HCT116 (cell line): Measurements from ENCODE around the gene SLC51A. TPM values are rescaled to one million over a fixed set of nuclear protein-coding genes. Genes with fewer than 3 reads are reported as not detected.

Experiments used
- ATAC-seq: fragments of 200-7000 bp; cut with Tn5 transposase; 2 replicates; pipeline ENCODE4 v1.9.1; 2020; ENCODE audit warnings: mild to moderate bottlenecking, moderate library complexity
- BruUV-seq: library from RNA; stranded (reverse); fragments of 400-500 nt; replicated peaks from 2 replicates; lab custom pipeline; 2021; lab: Mats Ljungman, UMichigan
- CTCF ChIA-PET: fragments of 300-600 bp; sonication (Branson Sonifier 250); formaldehyde crosslinking; loops from one replicate; lab custom pipeline; 2021; ENCODE audit warnings: antibody characterized with exemption; lab: Charles Lee
- POLR2A ChIA-PET: fragments of 300-600, 350-600 bp; sonication (Branson Sonifier 250); formaldehyde crosslinking; loops from one replicate; lab custom pipeline; 2021; ENCODE audit warnings: antibody characterized with exemption; lab: Charles Lee
- RAD21 ChIA-PET, 2 experiments: fragments of 300-600 bp; sonication (Branson Sonifier 250); formaldehyde crosslinking; loops; one replicate each; lab custom pipeline; 2023; ENCODE audit warnings: low total read pairs in 2 of 2; ENCODE audit not compliant: uncharacterized antibody in 2 of 2, unreplicated experiment in 2 of 2, low non-redundant PET in 1 of 2; lab: Charles Lee
- DNase-seq: peaks from one replicate; pipeline ENCODE4 v3.0.0-alpha.2; 2010; ENCODE audit warnings: low read depth, low spot score
- H2AFZ ChIP-seq: fragments of 200-600 bp; shearing (Covaris generic), sonication (generic); 2 replicates; pipeline ENCODE4 v1.6.1; 2017; ENCODE audit warnings: low read depth, mixed run types, mixed read lengths, antibody characterized with exemption, low read length; ENCODE audit not compliant: poor library complexity, severe bottlenecking
- H3K27ac ChIP-seq: 2 replicates; pipeline ENCODE4 v1.5.1; 2012; ENCODE audit warnings: low read depth, low read length
- H3K27me3 ChIP-seq: fragments of 200-600 bp; sonication (generic); 2 replicates; pipeline ENCODE4 v1.6.1; 2016; ENCODE audit warnings: mixed run types, low read length, mixed read lengths; ENCODE audit not compliant: insufficient read depth
- H3K36me3 ChIP-seq, 2 experiments: fragments of 200-500 bp in 1 of 2; fragments of 200-600 bp in 1 of 2; sonication (Bioruptor generic) in 1 of 2; sonication (generic) in 1 of 2; 2 replicates each; pipeline versions ENCODE4 v1.5.1 to v1.6.1; 2014 to 2016; ENCODE audit warnings: low read length in 2 of 2, inconsistent platforms in 1 of 2, mixed read lengths in 1 of 2, mixed run types in 1 of 2; ENCODE audit not compliant: insufficient read depth in 2 of 2, control insufficient read depth in 1 of 2
- H3K4me1 ChIP-seq, 2 experiments: fragments of 200-600 bp in 1 of 2; sonication (generic) in 1 of 2; 2 replicates each; pipeline versions ENCODE4 v1.5.1 to v1.6.1; 2012 to 2017; ENCODE audit warnings: low read length in 2 of 2, inconsistent platforms in 1 of 2, mild to moderate bottlenecking in 1 of 2, mixed read lengths in 1 of 2, mixed run types in 1 of 2, moderate library complexity in 1 of 2; ENCODE audit not compliant: insufficient read depth in 2 of 2, control insufficient read depth in 1 of 2
- H3K4me2 ChIP-seq: fragments of 200-600 bp; sonication (generic); 2 replicates; pipeline ENCODE4 v1.6.1; 2017; ENCODE audit warnings: mixed run types, low read length, mixed read lengths
- H3K4me3 ChIP-seq, 2 experiments: fragments of 200-600 bp in 1 of 2; sonication (generic) in 1 of 2; replicated peaks in 1 of 2; 2 replicates each; pipeline ENCODE4 v1.5.1; 2011 to 2016; ENCODE audit warnings: low read length in 2 of 2, control low read depth in 1 of 2, low read depth in 1 of 2, mild to moderate bottlenecking in 1 of 2, mixed read lengths in 1 of 2, mixed run types in 1 of 2
- H3K79me2 ChIP-seq: fragments of 200-600 bp; sonication (generic); 2 replicates; pipeline ENCODE4 v1.6.1; 2017; ENCODE audit warnings: mild to moderate bottlenecking, mixed run types, low read length, moderate library complexity, mixed read lengths; ENCODE audit not compliant: insufficient read depth
- H3K9ac ChIP-seq: fragments of 200-600 bp; sonication (generic); 2 replicates; pipeline ENCODE4 v1.6.1; 2016; ENCODE audit warnings: low read length, mixed read lengths
- H3K9me2 ChIP-seq: fragments of 200-600 bp; sonication (generic), shearing (Covaris generic); 2 replicates; pipeline ENCODE4 v1.6.1; 2017; ENCODE audit warnings: mixed run types, mild to moderate bottlenecking, moderate library complexity; ENCODE audit not compliant: insufficient read depth
- H3K9me3 ChIP-seq, 2 experiments: fragments of 200-500 bp in 1 of 2; fragments of 200-600 bp in 1 of 2; sonication (Bioruptor generic) in 1 of 2; sonication (generic) in 1 of 2; 2 replicates each; pipeline ENCODE4 v1.6.1; 2014 to 2017; ENCODE audit warnings: low read length in 2 of 2, mixed read lengths in 2 of 2, inconsistent platforms in 1 of 2, low read depth in 1 of 2, mild to moderate bottlenecking in 1 of 2, mixed run types in 1 of 2, moderate library complexity in 1 of 2; ENCODE audit not compliant: control insufficient read depth in 1 of 2, insufficient read depth in 1 of 2
- H4K20me1 ChIP-seq: fragments of 200-600 bp; sonication (generic), shearing (Covaris generic); 2 replicates; pipeline ENCODE4 v1.6.1; 2017; ENCODE audit warnings: mixed run types, mild to moderate bottlenecking, moderate library complexity; ENCODE audit not compliant: insufficient read depth
- ATF3 ChIP-seq: IDR thresholded peaks from 2 replicates; pipeline ENCODE4 v1.6.1; 2012
- CEBPB ChIP-seq: IDR thresholded peaks from 2 replicates; pipeline ENCODE4 v1.6.1; 2012; ENCODE audit warnings: low read depth
- CTCF ChIP-seq, 3 experiments: fragments of 200-600 bp in 1 of 3; sonication (generic) in 1 of 3; IDR thresholded peaks in 2 of 3; conservative IDR thresholded peaks in 1 of 3; 2 replicates each; pipeline ENCODE4 v1.5.1; 2012 to 2017; ENCODE audit warnings: low read depth in 2 of 3, low read length in 2 of 3, antibody characterized with exemption in 1 of 3, borderline replicate concordance in 1 of 3, control low read depth in 1 of 3, mild to moderate bottlenecking in 1 of 3, mixed read lengths in 1 of 3, mixed run types in 1 of 3, moderate library complexity in 1 of 3; ENCODE audit not compliant: insufficient read depth in 1 of 3
- EGR1 ChIP-seq: IDR thresholded peaks from 2 replicates; pipeline ENCODE4 v1.6.1; 2012; ENCODE audit warnings: low read depth
- EZH2phosphoT487 ChIP-seq: fragments of 200-600 bp; IDR thresholded peaks from 2 replicates; pipeline ENCODE4 v1.6.1; 2018; ENCODE audit warnings: antibody characterized with exemption, borderline replicate concordance
- FOSL1 ChIP-seq: IDR thresholded peaks from 2 replicates; pipeline ENCODE4 v1.6.1; 2012; ENCODE audit warnings: low read depth
- JUND ChIP-seq: IDR thresholded peaks from 2 replicates; pipeline ENCODE4 v1.6.1; 2012
- RAD21 ChIP-seq: IDR thresholded peaks from 2 replicates; pipeline ENCODE4 v1.6.1; 2012; ENCODE audit warnings: low read depth, mild to moderate bottlenecking
- REST ChIP-seq: IDR thresholded peaks from 2 replicates; pipeline ENCODE4 v1.6.1; 2012; ENCODE audit warnings: low read depth
- SIN3A ChIP-seq: IDR thresholded peaks from 2 replicates; pipeline ENCODE4 v1.6.1; 2012; ENCODE audit warnings: low read depth
- SP1 ChIP-seq: IDR thresholded peaks from 2 replicates; pipeline ENCODE4 v1.6.1; 2012; ENCODE audit warnings: low read depth
- YY1 ChIP-seq: IDR thresholded peaks from 2 replicates; pipeline ENCODE4 v1.6.1; 2011; ENCODE audit warnings: low read length, low read depth, moderate library complexity, mild to moderate bottlenecking; ENCODE audit not compliant: insufficient replicate concordance; ENCODE audit errors: extremely low read depth
- ZBTB33 ChIP-seq: IDR thresholded peaks from 2 replicates; pipeline ENCODE4 v1.6.1; 2011; ENCODE audit warnings: mild to moderate bottlenecking, low read length, moderate library complexity; ENCODE audit not compliant: insufficient replicate concordance; ENCODE audit errors: extremely low read depth
- ZNF274 ChIP-seq: fragments of 200-500 bp; sonication (Bioruptor generic); IDR thresholded peaks from 2 replicates; pipeline ENCODE4 v1.6.1; 2014; ENCODE audit warnings: mild to moderate bottlenecking, low read depth, low read length, inconsistent platforms
- intact Hi-C: fragments of 100-400 bp; cut with micrococcal nuclease; formaldehyde crosslinking; loops from 2 replicates; pipeline ENCODE4 v1.10.0; 2022
- total RNA-seq: library from RNA; stranded (reverse); gene quantifications from one replicate; pipeline ENCODE4 v1.2.1, GENCODE V29; 2021; ENCODE audit not compliant: unreplicated experiment

The SLC51A gene
- total RNA-seq, 1 experiment from 2014 or later, result not detected

GRCh38 chr3:196179380-196180308 lies 36.7 kb upstream of the SLC51A start:
- Histone ChIP-seq H3K4me2 (no peak overlapping the region), H3K4me3 (no peak overlapping the region)
- POLR2A ChIA-PET, result no interaction called here

More at GRCh38 chr3:196179380-196180308, 36.7 kb upstream of the SLC51A start:
- no peaks in the 10 kb centered on the region for H3K9me2 ChIP-seq
- H3K27ac ChIP-seq, result no peak overlapping the region
- RAD21 ChIA-PET, result no interaction called here
- no TSS peak for BruUV-seq
- no peak overlapping the region for H2AFZ ChIP-seq
- no peaks in the 10 kb centered on the region for H3K9me3 ChIP-seq
- H3K36me3 ChIP-seq, result no peaks in the 10 kb centered on the region
- CTCF ChIA-PET, result no interaction called here
- no peaks in the 10 kb centered on the region for H3K27me3 ChIP-seq
- TF ChIP-seq YY1 (no peak), FOSL1 (no peak), SP1 (no peak), CEBPB (no peak), ZBTB33 (no peak), REST (no peak), JUND (no peak), EZH2phosphoT487 (no peak), RAD21 (no peak), ATF3 (no peak), EGR1 (no peak), CTCF (IDR thresholded peaks at IDR 0.05 in 2 of 3, conservative IDR thresholded peaks at IDR 0.05 in 1 of 3; ENCODE audit: borderline replicate concordance in 1 of 3, insufficient read depth in 1 of 3, low read depth in 2 of 3, low read length in 2 of 3) (no peak), ZNF274 (no peak), SIN3A (no peak)
- DNase-seq (no peak), ATAC-seq (no peak)
- H3K9ac ChIP-seq, result no peak overlapping the region
- H4K20me1 ChIP-seq, result no peaks in the 10 kb centered on the region
- peaks cover 2 to 9% of the 10 kb centered on the region in 2 experiments; a peak in 3 of 4 replicates for H3K4me1 ChIP-seq
- intact Hi-C loops, result no loop called here
- H3K79me2 ChIP-seq, result no peaks in the 10 kb centered on the region
